Neuronal stem cell (in vitro differentiated cells): ENCODE data around the gene PTPRE.

Experiments
- DNase-seq: peaks from one replicate; pipeline ENCODE4 v3.0.0-alpha.2; 2013; ENCODE audit warnings: low spot score
- H2AFZ ChIP-seq: one replicate; pipeline ENCODE4 v1.6.1; 2013; ENCODE audit warnings: mild to moderate bottlenecking, low read length, inconsistent platforms
- H2AK5ac ChIP-seq: 2 replicates; pipeline ENCODE4 v1.6.1; 2013; ENCODE audit warnings: low read depth, mild to moderate bottlenecking, inconsistent platforms, low read length, moderate library complexity, mixed read lengths
- H2BK120ac ChIP-seq: 2 replicates; pipeline ENCODE4 v1.6.1; 2013; ENCODE audit warnings: low read depth, mild to moderate bottlenecking, inconsistent platforms, low read length, moderate library complexity, mixed read lengths
- H2BK12ac ChIP-seq: one replicate; pipeline ENCODE4 v1.6.1; 2013; ENCODE audit warnings: low read length, inconsistent platforms
- H2BK15ac ChIP-seq: 2 replicates; pipeline ENCODE4 v1.6.1; 2013; ENCODE audit warnings: mild to moderate bottlenecking, low read length, inconsistent platforms, mixed read lengths
- H2BK5ac ChIP-seq: one replicate; pipeline ENCODE4 v1.6.1; 2013; ENCODE audit warnings: inconsistent platforms, mild to moderate bottlenecking, low read length, moderate library complexity
- H3K14ac ChIP-seq: one replicate; pipeline ENCODE4 v1.6.1; 2013; ENCODE audit warnings: low read length, inconsistent platforms
- H3K18ac ChIP-seq: 2 replicates; pipeline ENCODE4 v1.6.1; 2013; ENCODE audit warnings: low read length, inconsistent platforms
- H3K23ac ChIP-seq: 2 replicates; pipeline ENCODE4 v1.6.1; 2013; ENCODE audit warnings: low read depth, mild to moderate bottlenecking, mixed read lengths, low read length, inconsistent platforms; ENCODE audit not compliant: poor library complexity
- H3K27ac ChIP-seq: replicated peaks from 3 replicates; pipeline ENCODE4 v1.5.1; 2013; ENCODE audit warnings: low read length, inconsistent platforms
- H3K27me3 ChIP-seq, 3 experiments: 2 replicates each; pipeline ENCODE4 v1.6.1; 2013; ENCODE audit warnings: low read length in 3 of 3, mild to moderate bottlenecking in 2 of 3, inconsistent platforms in 1 of 3, low read depth in 1 of 3, mixed read lengths in 1 of 3, moderate library complexity in 1 of 3; ENCODE audit not compliant: control insufficient read depth in 3 of 3, insufficient read depth in 3 of 3
- H3K36me3 ChIP-seq, 2 donors: replicated peaks in 1 of 2; 2 replicates each; pipeline ENCODE4 v1.6.1; 2013; ENCODE audit warnings: low read length in 2 of 2; ENCODE audit not compliant: control insufficient read depth in 2 of 2, insufficient read depth in 2 of 2
- H3K4ac ChIP-seq: 2 replicates; pipeline ENCODE4 v1.6.1; 2013; ENCODE audit warnings: inconsistent platforms, mild to moderate bottlenecking, low read length, moderate library complexity
- H3K4me1 ChIP-seq, 2 donors: 1 replicate in 1 of 2; 2 replicates in 1 of 2; pipeline ENCODE4 v1.6.1; 2013; ENCODE audit warnings: low read length in 2 of 2, low read depth in 1 of 2; ENCODE audit not compliant: control insufficient read depth in 2 of 2, insufficient read depth in 1 of 2
- H3K4me2 ChIP-seq: one replicate; pipeline ENCODE4 v1.6.1; 2013; ENCODE audit warnings: mild to moderate bottlenecking, low read length, inconsistent platforms; ENCODE audit not compliant: insufficient read depth, poor library complexity, severe bottlenecking
- H3K4me3 ChIP-seq, 2 donors: 2 replicates each; pipeline ENCODE4 v1.5.1; 2013; ENCODE audit warnings: low read length in 2 of 2, mild to moderate bottlenecking in 2 of 2, inconsistent platforms in 1 of 2, moderate library complexity in 1 of 2
- H3K79me1 ChIP-seq: one replicate; pipeline ENCODE4 v1.6.1; 2013; ENCODE audit warnings: low read depth, mild to moderate bottlenecking, inconsistent platforms, low read length, moderate library complexity
- H3K9ac ChIP-seq: one replicate; pipeline ENCODE4 v1.6.1; 2013; ENCODE audit warnings: mild to moderate bottlenecking, low read depth, low read length, inconsistent platforms; ENCODE audit not compliant: poor library complexity
- H3K9me3 ChIP-seq, 2 donors: replicated peaks in 1 of 2; 2 replicates each; pipeline versions ENCODE3 to v1.6.1; 2013; ENCODE audit warnings: low read length in 2 of 2, mild to moderate bottlenecking in 2 of 2, inconsistent platforms in 1 of 2, low read depth in 1 of 2, mixed read lengths in 1 of 2, moderate library complexity in 1 of 2; ENCODE audit not compliant: control insufficient read depth in 2 of 2, insufficient read depth in 1 of 2
- H4K8ac ChIP-seq: one replicate; pipeline ENCODE4 v1.6.1; 2013; ENCODE audit warnings: low read depth, mild to moderate bottlenecking, inconsistent platforms, low read length, moderate library complexity
- H4K91ac ChIP-seq: one replicate; pipeline ENCODE4 v1.6.1; 2013; ENCODE audit warnings: low read length, low read depth, mild to moderate bottlenecking, inconsistent platforms; ENCODE audit not compliant: poor library complexity
- WGBS, 2 donors: extraction: QIAGEN DNeasy Blood & Tissue Kit; methylation state at CpG; one replicate each; pipeline ENCODE4 v1.1.7; 2013; ENCODE audit warnings: missing lambda C conversion rate in 2 of 2, mixed read lengths in 1 of 2; ENCODE audit not compliant: insufficient read length in 2 of 2, insufficient replicate concordance in 1 of 2; ENCODE audit errors: extremely low coverage in 2 of 2; 5-methylcytosine and 5-hydroxymethylcytosine counted together

Gene PTPRE

DNA sequence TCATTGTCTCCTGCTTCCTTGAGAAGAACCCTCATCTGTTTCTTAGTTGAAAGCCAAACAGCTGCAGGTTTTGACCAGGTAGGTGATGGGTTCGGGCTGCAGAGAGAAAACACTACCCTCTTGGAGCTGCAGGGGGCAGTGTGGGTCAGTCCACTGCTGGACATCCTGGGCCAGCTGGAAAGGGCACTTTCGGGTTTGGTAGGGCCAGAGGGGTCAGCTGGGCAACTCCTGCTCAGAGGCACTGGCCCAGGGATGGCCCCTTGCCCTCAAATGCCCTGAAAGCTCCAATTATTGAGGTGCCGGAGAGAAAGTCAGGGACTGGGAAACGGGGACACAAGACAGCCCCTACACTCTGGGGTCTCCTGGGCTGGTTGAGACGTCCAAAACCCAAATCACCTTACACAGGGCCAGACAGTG, 128.7 kb downstream of the PTPRE start:
- Histone ChIP-seq H3K9me3 (no peaks in the 10 kb centered on the region), H3K9ac (no peak overlapping the region), H3K4me2 (no peak overlapping the region), H2BK120ac (no peak overlapping the region), H3K27me3 (no peaks in the 10 kb centered on the region), H3K23ac (no peak overlapping the region), H2BK12ac (no peak overlapping the region), H2AFZ (no peak overlapping the region), H3K4me1 (peaks cover 0 to 3% of the 10 kb centered on the region in 2 donors), H4K91ac (no peak overlapping the region), H2AK5ac (no peak overlapping the region), H3K18ac (peak overlapping the region; percentile 56), H3K14ac (no peak overlapping the region), H4K8ac (no peak overlapping the region), H3K4me3 (no peak overlapping the region), H2BK5ac (no peak overlapping the region), H3K4ac (no peak overlapping the region), H3K27ac (no peak overlapping the region), H3K36me3 (no peaks in the 10 kb centered on the region), H3K79me1 (no peaks in the 10 kb centered on the region), H2BK15ac (no peak overlapping the region)
- DNase-seq, result peak; percentile 41
- WGBS, 2 donors, result no CpG with 5 or more reads among the region's 5 CpGs

DNA sequence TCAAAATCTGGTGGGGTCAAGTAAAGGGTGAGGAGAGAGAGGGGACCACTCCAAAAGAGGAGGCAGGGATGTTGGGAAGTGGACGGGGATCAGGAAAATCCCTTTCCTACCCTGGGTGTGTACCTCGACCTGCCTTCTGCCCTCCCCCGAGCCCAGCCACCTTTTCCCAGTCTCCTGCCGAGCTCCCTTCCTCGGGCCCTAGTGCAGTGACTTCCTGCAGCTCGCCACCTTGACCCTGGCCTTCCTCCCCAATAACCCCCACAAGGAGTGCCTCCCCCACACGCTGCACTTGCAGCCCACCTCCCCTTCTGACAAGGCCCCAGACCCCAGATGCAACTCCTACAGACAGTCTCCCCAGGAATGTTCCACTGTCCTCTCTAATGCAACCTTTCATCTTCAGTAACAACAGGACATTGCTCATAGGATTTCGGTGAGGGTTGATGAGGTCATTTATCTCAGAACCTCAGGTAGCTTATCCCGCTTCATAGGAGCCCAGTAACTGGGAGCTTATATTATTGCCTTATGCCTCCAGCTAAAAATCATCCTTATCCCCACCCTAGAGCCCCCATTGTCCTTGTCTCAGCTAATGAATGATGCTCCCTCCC, 129.2 kb downstream of the PTPRE start:
- no peak for DNase-seq
- Histone ChIP-seq H3K18ac (no peak overlapping the region), H3K4me3 (no peak overlapping the region), H2BK12ac (no peak overlapping the region), H4K8ac (no peak overlapping the region), H2BK5ac (no peak overlapping the region), H4K91ac (no peak overlapping the region), H3K14ac (no peak overlapping the region), H3K27ac (no peak overlapping the region), H3K9ac (no peak overlapping the region), H3K4me2 (no peak overlapping the region), H3K23ac (no peak overlapping the region), H3K4ac (no peak overlapping the region), H3K79me1 (no peaks in the 10 kb centered on the region), H2AK5ac (no peak overlapping the region), H2AFZ (no peak overlapping the region), H3K36me3 (no peaks in the 10 kb centered on the region), H3K4me1 (no peaks in the 10 kb centered on the region), H3K9me3 (no peaks in the 10 kb centered on the region), H2BK15ac (no peak overlapping the region), H3K27me3 (no peaks in the 10 kb centered on the region), H2BK120ac (no peak overlapping the region)
- no CpG with 5 or more reads among the region's 9 CpGs for WGBS, 2 donors

DNA sequence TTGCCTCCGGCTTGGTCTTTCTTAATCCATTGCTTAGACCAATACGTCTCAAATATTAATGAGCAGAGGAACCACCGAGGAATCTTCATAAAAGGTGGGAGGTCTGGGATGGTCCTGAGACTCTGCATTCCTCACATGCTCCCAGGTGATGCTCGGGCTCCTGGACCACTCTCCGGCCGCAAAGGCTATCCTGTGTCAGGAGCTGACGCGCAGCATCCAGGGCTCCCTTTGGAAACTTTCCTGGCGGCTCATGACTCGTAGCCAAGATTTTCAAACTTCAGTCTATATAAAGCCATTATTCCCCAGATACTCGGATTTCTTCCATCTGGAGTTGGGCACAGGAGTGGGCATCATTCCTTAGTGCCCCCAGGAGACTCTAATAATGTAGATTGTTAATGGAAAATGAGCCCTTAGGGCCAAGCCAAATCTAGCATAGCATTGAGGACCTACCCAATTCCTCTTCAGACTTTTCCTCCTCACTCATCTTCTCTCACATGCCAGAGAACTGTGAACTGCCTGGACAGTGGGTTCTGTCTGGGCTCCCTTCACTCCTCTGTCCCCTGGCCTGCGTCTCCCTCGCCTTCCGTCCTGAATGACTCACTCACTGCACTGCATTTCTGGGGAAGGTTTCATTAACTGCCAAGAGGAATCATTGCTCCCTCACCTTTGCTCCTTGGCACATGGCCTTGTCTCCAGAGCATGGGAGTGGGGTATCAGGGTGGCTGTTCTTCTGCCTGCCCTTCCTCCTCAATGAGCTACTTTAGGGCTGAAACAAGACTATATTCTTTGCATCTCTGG, 130.0 kb downstream of the PTPRE start:
- Histone ChIP-seq H3K9me3 (no peaks in the 10 kb centered on the region), H2AK5ac (no peak overlapping the region), H3K4me1 (no peaks in the 10 kb centered on the region), H3K27ac (no peak overlapping the region), H4K8ac (no peak overlapping the region), H2BK120ac (no peak overlapping the region), H2BK12ac (no peak overlapping the region), H3K18ac (no peak overlapping the region), H3K4me2 (no peak overlapping the region), H3K27me3 (no peaks in the 10 kb centered on the region), H3K4ac (no peak overlapping the region), H3K9ac (no peak overlapping the region), H3K4me3 (no peak overlapping the region), H3K79me1 (no peaks in the 10 kb centered on the region), H3K14ac (no peak overlapping the region), H2BK5ac (no peak overlapping the region), H2AFZ (no peak overlapping the region), H2BK15ac (no peak overlapping the region), H4K91ac (no peak overlapping the region), H3K36me3 (no peaks in the 10 kb centered on the region), H3K23ac (no peak overlapping the region)
- no peak for DNase-seq
- WGBS, 2 donors, result no CpG with 5 or more reads among the region's 14 CpGs

DNA sequence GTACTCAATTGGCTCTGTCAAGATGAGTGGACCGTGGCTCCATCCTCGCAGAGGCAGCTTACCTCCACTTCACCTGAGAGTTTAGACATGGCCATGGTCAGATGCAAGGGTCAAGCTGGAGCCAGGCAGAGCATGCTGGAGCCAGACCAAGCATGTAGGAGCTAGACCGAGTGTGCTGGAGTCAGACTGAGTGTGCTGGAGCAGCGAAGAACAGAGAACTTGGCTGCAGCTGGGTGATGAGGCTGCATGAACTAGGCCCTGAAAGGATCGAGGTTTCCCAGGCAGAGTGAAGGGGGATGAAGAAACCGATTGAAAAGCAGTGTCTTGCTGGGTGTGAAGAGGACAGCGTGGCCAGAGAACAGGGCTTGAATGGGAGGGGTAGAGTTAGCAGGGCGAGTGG, 133.2 kb downstream of the PTPRE start:
- no peaks in the 10 kb centered on the region for H3K36me3 ChIP-seq
- no peak overlapping the region for H2BK12ac ChIP-seq
- no peaks in the 10 kb centered on the region for H3K4me1 ChIP-seq
- no peak for DNase-seq
- no peak overlapping the region for H3K23ac ChIP-seq
- no peak overlapping the region for H3K4ac ChIP-seq
- H3K18ac ChIP-seq, result no peak overlapping the region
- no peak overlapping the region for H2AK5ac ChIP-seq
- no peak overlapping the region for H3K4me3 ChIP-seq
- no peak overlapping the region for H2BK5ac ChIP-seq
- no peak overlapping the region for H3K4me2 ChIP-seq
- peaks cover 0 to 6% (median 0%) of the 10 kb centered on the region in 3 experiments for H3K27me3 ChIP-seq
- no peak overlapping the region for H2BK15ac ChIP-seq
- H2BK120ac ChIP-seq, result no peak overlapping the region
- H3K79me1 ChIP-seq, result no peaks in the 10 kb centered on the region
- H3K9ac ChIP-seq, result no peak overlapping the region
- no peaks in the 10 kb centered on the region for H3K9me3 ChIP-seq
- peak overlapping the region; percentile 57 for H3K14ac ChIP-seq
- no peak overlapping the region for H4K8ac ChIP-seq
- no peak overlapping the region for H4K91ac ChIP-seq
- H2AFZ ChIP-seq, result no peak overlapping the region
- no CpG with 5 or more reads among the region's 8 CpGs for WGBS, 2 donors
- no peak overlapping the region for H3K27ac ChIP-seq
